Measurements from ENCODE around the gene AMPD1. TPM values are rescaled to one million over a fixed set of nuclear protein-coding genes. Genes with fewer than 3 reads are reported as not detected.

Gene AMPD1
- total RNA-seq, 4 donors from 2014 or later, result not detected

DNA sequence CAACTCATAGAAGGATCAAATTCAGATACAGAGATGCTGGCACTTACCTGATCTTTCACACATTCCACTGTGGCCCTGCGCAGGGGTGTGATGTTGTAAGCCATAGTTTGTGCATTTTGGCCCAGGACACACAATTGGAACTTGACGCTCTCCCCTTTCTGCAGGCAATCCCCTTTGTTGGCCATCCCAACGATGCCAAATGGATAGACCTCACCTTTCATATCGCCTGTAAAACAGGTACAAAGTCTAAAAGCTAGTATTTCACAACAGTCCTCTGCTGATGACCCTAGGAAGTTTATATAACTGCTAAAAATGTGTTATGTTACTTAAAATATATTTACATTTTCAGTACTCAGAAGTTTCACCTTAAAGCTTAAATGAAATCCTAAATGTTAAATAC, 25.1 kb upstream of the AMPD1 start:
- peaks cover 68 to 77% of the 10 kb centered on the region in 2 donors for H3K36me3 ChIP-seq
- no peaks in the 10 kb centered on the region for H3K27me3 ChIP-seq
- H3K9me3 ChIP-seq, result no peaks in the 10 kb centered on the region
- H3K4me1 ChIP-seq, result peaks cover 7 to 9% of the 10 kb centered on the region in 2 donors
- no peak overlapping the region for H3K27ac ChIP-seq
- intact Hi-C loops (cut with DNase I), result no loop called here
- 95 to 96% methylated on average over 4 of the region's 4 CpGs for WGBS, 2 donors
- no peak for DNase-seq
- no peak for TF ChIP-seq POLR2A (IDR thresholded peaks at IDR 0.05)
- TF ChIP-seq, protein P1, sequence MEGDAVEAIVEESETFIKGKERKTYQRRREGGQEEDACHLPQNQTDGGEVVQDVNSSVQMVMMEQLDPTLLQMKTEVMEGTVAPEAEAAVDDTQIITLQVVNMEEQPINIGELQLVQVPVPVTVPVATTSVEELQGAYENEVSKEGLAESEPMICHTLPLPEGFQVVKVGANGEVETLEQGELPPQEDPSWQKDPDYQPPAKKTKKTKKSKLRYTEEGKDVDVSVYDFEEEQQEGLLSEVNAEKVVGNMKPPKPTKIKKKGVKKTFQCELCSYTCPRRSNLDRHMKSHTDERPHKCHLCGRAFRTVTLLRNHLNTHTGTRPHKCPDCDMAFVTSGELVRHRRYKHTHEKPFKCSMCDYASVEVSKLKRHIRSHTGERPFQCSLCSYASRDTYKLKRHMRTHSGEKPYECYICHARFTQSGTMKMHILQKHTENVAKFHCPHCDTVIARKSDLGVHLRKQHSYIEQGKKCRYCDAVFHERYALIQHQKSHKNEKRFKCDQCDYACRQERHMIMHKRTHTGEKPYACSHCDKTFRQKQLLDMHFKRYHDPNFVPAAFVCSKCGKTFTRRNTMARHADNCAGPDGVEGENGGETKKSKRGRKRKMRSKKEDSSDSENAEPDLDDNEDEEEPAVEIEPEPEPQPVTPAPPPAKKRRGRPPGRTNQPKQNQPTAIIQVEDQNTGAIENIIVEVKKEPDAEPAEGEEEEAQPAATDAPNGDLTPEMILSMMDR (IDR thresholded peaks at IDR 0.05), result no peak
- no peak overlapping the region for H3K4me3 ChIP-seq (replicated peaks in 1 of 3)

DNA sequence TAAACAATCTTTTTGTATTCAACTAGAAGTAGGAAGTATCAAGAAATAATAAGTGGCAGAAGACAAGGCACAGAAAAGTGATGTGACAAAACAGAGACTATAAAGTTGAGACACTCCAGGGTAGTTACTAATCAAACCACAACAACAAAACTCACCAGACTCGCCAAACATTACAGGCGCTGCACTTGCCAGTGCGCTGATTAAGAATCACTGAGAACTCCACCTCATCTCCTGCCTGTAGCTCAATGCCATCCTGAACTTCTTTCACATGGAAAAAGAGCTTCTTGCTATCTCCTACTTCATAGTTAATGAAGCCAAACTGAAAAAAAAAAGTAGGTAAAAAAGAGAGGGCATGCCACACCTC, 24.1 kb upstream of the AMPD1 start:
- H3K36me3 ChIP-seq, result peaks cover 57 to 67% of the 10 kb centered on the region in 2 donors
- 88 to 96% methylated on average over 3 of the region's 3 CpGs for WGBS, 2 donors
- no peak for TF ChIP-seq POLR2A (IDR thresholded peaks at IDR 0.05)
- TF ChIP-seq, protein P1 (IDR thresholded peaks at IDR 0.05), result no peak
- DNase-seq, result no peak
- peaks cover 13 to 17% of the 10 kb centered on the region in 2 donors for H3K4me1 ChIP-seq
- H3K27ac ChIP-seq, result no peak overlapping the region
- no peak overlapping the region for H3K4me3 ChIP-seq (replicated peaks in 1 of 3)
- H3K9me3 ChIP-seq, result no peaks in the 10 kb centered on the region
- intact Hi-C loops (cut with DNase I), result no loop called here
- H3K27me3 ChIP-seq, result no peaks in the 10 kb centered on the region

- peaks cover 52 to 61% of the 10 kb centered on the region in 2 donors for H3K36me3 ChIP-seq
These were observed 23.5 kb upstream of the AMPD1 start for GRCh38 chr1:114718661-114719423.

GRCh38 chr1:114716304-114717170, 21.2 kb upstream of the AMPD1 start, which contains the start of gene NRAS:
TSS of gene NRAS (minus strand) at chr1:114716771. CDS start at chr1:114716160, 611 bp downstream.
- Histone ChIP-seq H3K4me1 (peaks cover 13 to 17% of the 10 kb centered on the region in 2 donors), H3K4me3 (replicated peaks in 1 of 3) (peak within 1 kb of the TSS; percentile 70 to 96 (median 75)), H3K27me3 (no peaks in the 10 kb centered on the region), H3K36me3 (peaks cover 32 to 42% of the 10 kb centered on the region in 2 donors), H3K27ac (peak within 1 kb of the TSS; percentile 37 to 82 (median 68)), H3K9me3 (no peaks in the 10 kb centered on the region)
- intact Hi-C loops (cut with DNase I), result no loop called here
- TF ChIP-seq POLR2A (IDR thresholded peaks at IDR 0.05), result peak in 1 of 2 donors; percentile 55
- TF ChIP-seq, protein P1 (IDR thresholded peaks at IDR 0.05), result peak in 1 of 6 experiments; percentile 17
- 2% methylated on average over 26 to 38 of the region's 38 CpGs for WGBS, 2 donors
- peak; percentile 93 to 94 for DNase-seq

More at GRCh38 chr1:114718661-114719423, 23.5 kb upstream of the AMPD1 start:
- Histone ChIP-seq H3K4me3 (replicated peaks in 1 of 3) (no peak overlapping the region), H3K27me3 (no peaks in the 10 kb centered on the region), H3K9me3 (no peaks in the 10 kb centered on the region), H3K27ac (no peak overlapping the region), H3K4me1 (peaks cover 13 to 17% of the 10 kb centered on the region in 2 donors)
- TF ChIP-seq, protein P1 (IDR thresholded peaks at IDR 0.05), result no peak
- no peak for TF ChIP-seq POLR2A (IDR thresholded peaks at IDR 0.05)
- DNase-seq, result no peak
- intact Hi-C loops (cut with DNase I), result no loop called here
- WGBS, 2 donors, result 92 to 96% methylated on average over 11 of the region's 11 CpGs
